Adrenal gland (tissue), 12 donors: ENCODE measurements around the gene UBAC2. TPM values are rescaled to one million over a fixed set of nuclear protein-coding genes. Genes with fewer than 3 reads are reported as not detected.

Experiments
- DNase-seq, 7 donors: peaks; one replicate each; pipeline ENCODE4 v3.0.0-alpha.2; 2019 to 2020
- H3K27ac ChIP-seq, 5 donors: fragments of 200-600 bp; sonication (generic) in 4 of 5; 1 replicate in 3 of 5; 2 replicates in 2 of 5; pipeline versions ENCODE4 v1.5.1 to v1.8.0; 2016 to 2020; ENCODE audit warnings: mild to moderate bottlenecking in 1 of 5
- H3K27me3 ChIP-seq: fragments of 200-600 bp; 2 replicates; pipeline ENCODE4 v1.8.0; 2021
- H3K36me3 ChIP-seq, 2 donors: fragments of 200-600 bp; replicated peaks in 1 of 2; 1 replicate in 1 of 2; 2 replicates in 1 of 2; pipeline versions ENCODE4 v1.5.1 to v1.8.0; 2018 to 2022
- H3K4me1 ChIP-seq, 2 donors: fragments of 200-600 bp; replicated peaks in 1 of 2; 1 replicate in 1 of 2; 2 replicates in 1 of 2; pipeline versions ENCODE4 v1.5.1 to v1.8.0; 2018 to 2021
- H3K4me3 ChIP-seq, 4 donors: fragments of 200-600 bp; sonication (generic) in 3 of 4; one replicate each; pipeline ENCODE4 v1.5.1; 2016 to 2018
- H3K9me3 ChIP-seq, 3 donors: fragments of 200-600 bp; sonication (generic) in 1 of 3; replicated peaks in 1 of 3; 1 replicate in 2 of 3; 2 replicates in 1 of 3; pipeline versions ENCODE4 v1.5.1 to v1.8.0; 2016 to 2021
- POLR2A ChIP-seq, 2 donors: fragments of 450-650 bp; IDR thresholded peaks; one replicate each; pipeline ENCODE4 v1.6.1; 2017; ENCODE audit warnings: antibody characterized with exemption in 2 of 2, mild to moderate bottlenecking in 2 of 2, moderate library complexity in 1 of 2
- WGBS, 4 donors: extraction: QIAGEN DNeasy Blood & Tissue Kit in 2 of 4; methylation state at CpG; one replicate each; pipeline versions ENCODE4 v1.1.5 to v1.1.7; 2013 to 2017; 5-methylcytosine and 5-hydroxymethylcytosine counted together
- intact Hi-C, 2 donors: fragments of 100-400 bp; cut with DNase I; formaldehyde crosslinking; loops; one replicate each; pipeline versions ENCODE4 v1.14.1 to v1.15.0; 2022 to 2023
- polyA plus RNA-seq, 3 donors: library from polyadenylated mRNA; stranded (reverse); fragments of 200-250 nt in 2 of 3; fragments of 350-450 nt in 1 of 3; fragmentation: Illumina TruSeq in 1 of 3; extraction: RNeasy Lipid Tissue Mini Kit (QIAGEN cat#74804) in 1 of 3; gene quantifications; one replicate each; pipeline ENCODE4 v1.2.3, GENCODE V29; 2013 to 2014
- total RNA-seq, 9 donors: library from RNA; depleted of rRNA in 4 of 9; stranded (reverse); fragments of >200 nt in 4 of 9; fragments of 120-200 nt in 1 of 9; fragmentation: NEBNext Ultra II Directional in 1 of 9; extraction: Animal tissue kit (Norgen Biotek cat#: 25700) in 1 of 9; gene quantifications; one replicate each; pipeline versions ENCODE4 v1.1.0 to v1.2.4, GENCODE V29; 2013 to 2023
- TF ChIP-seq, protein P1 (sequence below), 6 experiments: fragments of 450-650 bp in 4 of 6; fragments of 200-600 bp in 2 of 6; sonication (generic) in 1 of 6; IDR thresholded peaks; 1 replicate in 5 of 6; 2 replicates in 1 of 6; pipeline versions ENCODE4 v1.5.1 to v1.8.0; 2016 to 2021; ENCODE audit warnings: antibody characterized with exemption in 6 of 6, mild to moderate bottlenecking in 2 of 6, moderate library complexity in 1 of 6
- donor health status: healthy with polysubstance abuse.
- donor health status: Bipolar disorder and iron deficiency.
- donor health status: DM: yes; HTN: yes; CAD: no.
- donor health status: DM: no; HTN: no; CAD: no.
- donor health status: DM: no; HTN: no; CAD: no.
- donor health status: DM: yes; HTN: yes; CAD: no.

UBAC2 gene
- total and polyA plus RNA-seq, 12 donors, result 46.3 to 67.8 (median 53.5) TPM

GRCh38 chr13:99383946-99384345, 183.3 kb downstream of the UBAC2 start:
- peak in 1 of 7 donors; percentile 31 for DNase-seq
- Histone ChIP-seq H3K27me3 (no peaks in the 10 kb centered on the region), H3K4me1 (no peaks in the 10 kb centered on the region), H3K4me3 (no peak overlapping the region), H3K36me3 (peaks cover 0 to 9% of the 10 kb centered on the region in 2 donors), H3K27ac (no peak overlapping the region), H3K9me3 (no peaks in the 10 kb centered on the region)
- WGBS, 4 donors, result 90 to 98% (median 96%) methylated on average over 5 of the region's 5 CpGs
- intact Hi-C loops, result loop anchor here in 1 of 2 donors (10.0 kb wide), 1 partner anchor 51 kb away; no protein-coding TSS in a partner anchor
- TF ChIP-seq, protein P1, sequence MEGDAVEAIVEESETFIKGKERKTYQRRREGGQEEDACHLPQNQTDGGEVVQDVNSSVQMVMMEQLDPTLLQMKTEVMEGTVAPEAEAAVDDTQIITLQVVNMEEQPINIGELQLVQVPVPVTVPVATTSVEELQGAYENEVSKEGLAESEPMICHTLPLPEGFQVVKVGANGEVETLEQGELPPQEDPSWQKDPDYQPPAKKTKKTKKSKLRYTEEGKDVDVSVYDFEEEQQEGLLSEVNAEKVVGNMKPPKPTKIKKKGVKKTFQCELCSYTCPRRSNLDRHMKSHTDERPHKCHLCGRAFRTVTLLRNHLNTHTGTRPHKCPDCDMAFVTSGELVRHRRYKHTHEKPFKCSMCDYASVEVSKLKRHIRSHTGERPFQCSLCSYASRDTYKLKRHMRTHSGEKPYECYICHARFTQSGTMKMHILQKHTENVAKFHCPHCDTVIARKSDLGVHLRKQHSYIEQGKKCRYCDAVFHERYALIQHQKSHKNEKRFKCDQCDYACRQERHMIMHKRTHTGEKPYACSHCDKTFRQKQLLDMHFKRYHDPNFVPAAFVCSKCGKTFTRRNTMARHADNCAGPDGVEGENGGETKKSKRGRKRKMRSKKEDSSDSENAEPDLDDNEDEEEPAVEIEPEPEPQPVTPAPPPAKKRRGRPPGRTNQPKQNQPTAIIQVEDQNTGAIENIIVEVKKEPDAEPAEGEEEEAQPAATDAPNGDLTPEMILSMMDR (IDR thresholded peaks at IDR 0.05), result no peak
- TF ChIP-seq POLR2A (IDR thresholded peaks at IDR 0.05), result no peak

DNA sequence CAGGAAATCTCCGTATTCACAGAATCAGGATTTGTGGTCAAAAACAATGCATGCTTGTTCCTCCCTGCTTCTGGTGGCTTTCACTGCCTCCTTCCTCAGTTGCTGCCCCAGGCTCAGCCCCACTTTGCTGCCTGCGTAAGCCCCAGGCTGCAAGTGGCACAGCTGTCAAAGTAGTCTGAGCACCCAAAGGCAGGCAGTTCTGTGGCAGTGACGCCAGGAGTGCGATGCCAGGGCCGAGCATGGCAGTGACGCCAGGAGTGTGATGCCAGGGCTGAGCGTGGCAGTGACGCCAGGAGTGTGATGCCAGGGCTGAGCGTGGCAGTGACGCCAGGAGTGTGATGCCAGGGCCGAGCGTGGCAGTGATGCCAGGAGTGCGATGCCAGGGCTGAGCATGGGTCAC, 183.8 kb downstream of the UBAC2 start:
- no peak overlapping the region for H3K27ac ChIP-seq
- intact Hi-C loops, result loop anchor here in 1 of 2 donors (10.0 kb wide), 1 partner anchor 50 kb away; no protein-coding TSS in a partner anchor
- TF ChIP-seq, protein P1 (IDR thresholded peaks at IDR 0.05), result no peak
- no peak for TF ChIP-seq POLR2A (IDR thresholded peaks at IDR 0.05)
- no peaks in the 10 kb centered on the region for H3K27me3 ChIP-seq
- H3K4me3 ChIP-seq, result no peak overlapping the region
- peaks cover 0 to 9% of the 10 kb centered on the region in 2 donors for H3K36me3 ChIP-seq
- 83 to 92% (median 91%) methylated on average over 7 to 13 of the region's 13 CpGs for whole genome bisulfite sequencing, 4 donors
- DNase-seq, result peak in 1 of 7 donors; percentile 35
- no peaks in the 10 kb centered on the region for H3K9me3 ChIP-seq
- H3K4me1 ChIP-seq, result no peaks in the 10 kb centered on the region

DNA sequence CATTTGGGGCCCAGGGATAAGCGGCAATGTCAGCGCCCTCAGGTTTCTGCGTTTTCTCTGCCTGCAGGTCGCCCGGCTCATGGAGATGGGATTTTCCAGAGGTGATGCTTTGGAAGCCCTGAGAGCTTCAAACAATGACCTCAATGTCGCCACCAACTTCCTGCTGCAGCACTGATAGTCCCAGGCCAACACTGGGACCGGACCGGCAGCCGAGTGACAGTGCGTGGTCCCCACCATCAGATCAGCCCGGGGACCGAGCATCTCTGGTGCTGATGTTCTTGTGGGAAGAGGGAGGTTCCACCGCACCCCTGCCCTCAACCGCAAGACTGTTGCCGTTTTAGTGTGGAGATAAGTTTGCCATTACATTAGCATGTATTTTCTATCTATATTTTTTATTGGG, 184.5 kb downstream of the UBAC2 start:
- TF ChIP-seq, protein P1 (IDR thresholded peaks at IDR 0.05), result no peak
- no peak for TF ChIP-seq POLR2A (IDR thresholded peaks at IDR 0.05)
- Histone ChIP-seq H3K9me3 (no peaks in the 10 kb centered on the region), H3K4me1 (no peaks in the 10 kb centered on the region), H3K36me3 (peaks cover 0 to 9% of the 10 kb centered on the region in 2 donors), H3K4me3 (no peak overlapping the region), H3K27ac (no peak overlapping the region), H3K27me3 (no peaks in the 10 kb centered on the region)
- intact Hi-C loops, result loop anchor here in 1 of 2 donors (10.0 kb wide), 1 partner anchor 50 kb away; no protein-coding TSS in a partner anchor
- 97 to 99% (median 98%) methylated on average over 11 to 15 of the region's 15 CpGs for WGBS, 4 donors
- peak in 2 of 7 donors; percentile 11 to 46 for DNase-seq

GRCh38 chr13:99385940-99386339, 185.3 kb downstream of the UBAC2 start:
- H3K4me3 ChIP-seq, result no peak overlapping the region
- H3K27me3 ChIP-seq, result no peaks in the 10 kb centered on the region
- peak in 2 of 7 donors; percentile 12 to 28 for DNase-seq
- TF ChIP-seq POLR2A (IDR thresholded peaks at IDR 0.05), result no peak
- TF ChIP-seq, protein P1 (IDR thresholded peaks at IDR 0.05), result no peak
- H3K9me3 ChIP-seq, result no peaks in the 10 kb centered on the region
- H3K36me3 ChIP-seq, result peaks cover 0 to 9% of the 10 kb centered on the region in 2 donors
- 84 to 92% (median 86%) methylated on average over 5 to 6 of the region's 6 CpGs for WGBS, 4 donors
- H3K4me1 ChIP-seq, result no peaks in the 10 kb centered on the region
- intact Hi-C loops, result loop anchor here in 1 of 2 donors (10.0 kb wide), 1 partner anchor 49 kb away; no protein-coding TSS in a partner anchor
- H3K27ac ChIP-seq, result no peak overlapping the region
